Measurements from ENCODE around the gene COL5A3. TPM values are rescaled to one million over a fixed set of nuclear protein-coding genes. Genes with fewer than 3 reads are reported as not detected.

Gene COL5A3
- total RNA-seq, 1 experiment from 2014 or later: not detected

GRCh38 chr19:10019246-10019645 is 8.9 kb upstream of the COL5A3 start:
- no peak overlapping the region for H3K4me3 Mint-ChIP-seq (ENCODE audit: unreplicated experiment)
- Histone ChIP-seq H3K36me3 (ENCODE audit: control insufficient read depth, insufficient read depth, low read length) (no peaks in the 10 kb centered on the region), H3K4me1 (no peaks in the 10 kb centered on the region), H3K27me3 (replicated peaks; ENCODE audit: control insufficient read depth, insufficient read depth, low read length) (no peaks in the 10 kb centered on the region), H3K4me3 (ENCODE audit: low read depth, low read length) (no peak overlapping the region), H3K9me3 (no peaks in the 10 kb centered on the region)
- H3K27me3 Mint-ChIP-seq (ENCODE audit: insufficient read depth, unreplicated experiment): peaks cover 7% of the 10 kb centered on the region
- TF ChIP-seq CTCF (IDR thresholded peaks at IDR 0.05; ENCODE audit: insufficient read depth in 1 of 2, low read depth in 1 of 2, low read length in 1 of 2, severe bottlenecking in 1 of 2, unreplicated experiment in 1 of 2): no peak
- no peak overlapping the region for H3K27ac Mint-ChIP-seq (ENCODE audit: unreplicated experiment)
- no peaks in the 10 kb centered on the region for H3K36me3 Mint-ChIP-seq (ENCODE audit: insufficient read depth, unreplicated experiment)
- no peak for DNase-seq
- no TSS peak for BruUV-seq (replicated peaks)
- ChIA-PET CTCF (no interaction called here), POLR2A (no interaction called here)
- H3K9me3 Mint-ChIP-seq (ENCODE audit: unreplicated experiment): no peaks in the 10 kb centered on the region
- intact Hi-C loops (cut with micrococcal nuclease; ENCODE audit: unreplicated experiment): no loop called here
- H3K4me1 Mint-ChIP-seq (ENCODE audit: low read depth, unreplicated experiment): no peaks in the 10 kb centered on the region

GRCh38 chr19:10018786-10019185 is 8.5 kb upstream of the COL5A3 start:
- Histone ChIP-seq H3K4me3 (ENCODE audit: low read depth, low read length) (no peak overlapping the region), H3K36me3 (ENCODE audit: control insufficient read depth, insufficient read depth, low read length) (no peaks in the 10 kb centered on the region), H3K27me3 (replicated peaks; ENCODE audit: control insufficient read depth, insufficient read depth, low read length) (no peaks in the 10 kb centered on the region), H3K4me1 (no peaks in the 10 kb centered on the region), H3K9me3 (no peaks in the 10 kb centered on the region)
- no peaks in the 10 kb centered on the region for H3K4me1 Mint-ChIP-seq (ENCODE audit: low read depth, unreplicated experiment)
- ChIA-PET CTCF (no interaction called here), POLR2A (no interaction called here)
- TF ChIP-seq CTCF (IDR thresholded peaks at IDR 0.05; ENCODE audit: insufficient read depth in 1 of 2, low read depth in 1 of 2, low read length in 1 of 2, severe bottlenecking in 1 of 2, unreplicated experiment in 1 of 2): no peak
- H3K9me3 Mint-ChIP-seq (ENCODE audit: unreplicated experiment): no peaks in the 10 kb centered on the region
- DNase-seq: no peak
- H3K36me3 Mint-ChIP-seq (ENCODE audit: insufficient read depth, unreplicated experiment): no peaks in the 10 kb centered on the region
- intact Hi-C loops (cut with micrococcal nuclease; ENCODE audit: unreplicated experiment): no loop called here
- no TSS peak for BruUV-seq (replicated peaks)
- H3K27ac Mint-ChIP-seq (ENCODE audit: unreplicated experiment): no peak overlapping the region
- no peak overlapping the region for H3K4me3 Mint-ChIP-seq (ENCODE audit: unreplicated experiment)
- peaks cover 7% of the 10 kb centered on the region for H3K27me3 Mint-ChIP-seq (ENCODE audit: insufficient read depth, unreplicated experiment)

DNA sequence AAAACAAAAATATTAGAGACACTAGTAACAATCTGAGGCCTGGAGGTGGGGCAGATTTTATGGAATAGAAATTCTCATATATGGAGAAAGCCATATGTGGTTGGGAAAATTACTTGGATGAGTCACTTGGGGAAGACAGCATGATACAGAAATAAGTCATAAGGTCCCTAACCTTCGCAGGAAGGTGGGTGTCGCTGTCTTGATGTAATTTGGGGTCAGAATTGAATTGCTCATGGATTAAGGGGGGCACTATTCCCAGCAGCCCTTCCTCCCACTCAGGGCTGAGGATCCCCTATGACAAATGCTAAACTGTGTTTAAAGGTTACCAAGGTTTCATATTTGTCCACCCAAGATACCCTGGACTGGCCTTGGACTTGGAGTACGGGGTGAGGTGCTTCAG is 8.0 kb upstream of the COL5A3 start:
- H3K36me3 Mint-ChIP-seq (ENCODE audit: insufficient read depth, unreplicated experiment): no peaks in the 10 kb centered on the region
- no peak overlapping the region for H3K4me3 ChIP-seq (ENCODE audit: low read depth, low read length)
- POLR2A ChIA-PET: no interaction called here
- H3K27me3 Mint-ChIP-seq (ENCODE audit: insufficient read depth, unreplicated experiment): peaks cover 9% of the 10 kb centered on the region
- H3K4me1 ChIP-seq: no peaks in the 10 kb centered on the region
- CTCF ChIA-PET: no interaction called here
- H3K27me3 ChIP-seq (replicated peaks; ENCODE audit: control insufficient read depth, insufficient read depth, low read length): no peaks in the 10 kb centered on the region; the same call in 1 of the 2 replicates
- H3K9me3 Mint-ChIP-seq (ENCODE audit: unreplicated experiment): no peaks in the 10 kb centered on the region
- DNase-seq: no peak
- no peaks in the 10 kb centered on the region for H3K36me3 ChIP-seq (ENCODE audit: control insufficient read depth, insufficient read depth, low read length)
- H3K27ac Mint-ChIP-seq (ENCODE audit: unreplicated experiment): no peak overlapping the region
- BruUV-seq (replicated peaks): no TSS peak
- no peaks in the 10 kb centered on the region for H3K9me3 ChIP-seq
- H3K4me1 Mint-ChIP-seq (ENCODE audit: low read depth, unreplicated experiment): no peaks in the 10 kb centered on the region
- intact Hi-C loops (cut with micrococcal nuclease; ENCODE audit: unreplicated experiment): no loop called here
- no peak overlapping the region for H3K4me3 Mint-ChIP-seq (ENCODE audit: unreplicated experiment)
- no peak for TF ChIP-seq CTCF (IDR thresholded peaks at IDR 0.05; ENCODE audit: insufficient read depth in 1 of 2, low read depth in 1 of 2, low read length in 1 of 2, severe bottlenecking in 1 of 2, unreplicated experiment in 1 of 2)

Data from Caco-2 (cell line).